ENCODE results near the gene NECTIN4.
A peak's percentile ranks its signal among the peaks of the same experiment; 100 is the strongest.

Gene NECTIN4

DNA sequence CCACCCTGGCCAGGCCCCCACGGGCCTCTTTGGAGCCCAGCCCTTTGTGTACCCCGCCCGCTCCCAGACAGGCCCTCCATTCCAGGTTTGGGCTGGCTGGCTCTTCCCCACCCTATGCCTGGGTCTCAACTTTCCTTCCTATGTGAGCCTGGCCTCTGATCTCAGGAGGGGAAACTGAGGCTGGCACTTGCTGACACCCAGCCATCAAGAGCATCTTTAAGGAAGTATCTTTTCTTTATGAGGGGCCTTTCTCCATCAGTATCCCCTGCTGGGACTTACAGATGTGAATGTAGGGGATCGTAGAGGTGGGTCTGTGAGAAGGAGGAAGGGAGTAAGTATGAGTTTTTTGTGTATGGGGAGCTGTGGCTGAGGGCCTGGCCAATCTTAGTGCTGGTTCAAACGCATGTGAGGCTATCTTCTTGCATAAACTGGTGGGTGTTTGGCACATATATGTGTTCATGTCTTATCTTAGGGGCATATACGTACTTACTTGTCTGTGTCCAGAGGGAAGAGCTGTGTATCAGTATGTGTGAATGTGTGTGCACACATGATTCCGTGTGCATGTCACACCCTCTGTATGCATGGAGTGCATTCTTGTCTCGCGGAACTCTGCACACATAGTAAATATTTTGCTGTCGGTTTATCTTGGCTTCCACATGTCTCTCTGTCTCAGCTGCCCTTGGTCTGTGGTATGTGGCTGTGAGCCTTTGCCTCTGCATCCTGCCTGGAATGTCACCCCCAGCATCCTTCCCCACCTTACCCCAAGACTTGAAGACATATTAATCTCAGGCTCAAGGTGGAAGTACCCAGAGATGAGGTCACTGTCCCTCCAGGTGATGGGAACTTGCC, 5.4 kb downstream of the NECTIN4 start:
- Mint-ChIP-seq H3K4me3 (no peak overlapping the region), H3K27ac (no peak overlapping the region), H3K27me3 (peaks cover 51% of the 10 kb centered on the region), H3K36me3 (no peaks in the 10 kb centered on the region), H3K4me1 (peaks cover 2% of the 10 kb centered on the region), H3K9me3 (no peaks in the 10 kb centered on the region)
- CTCF ChIA-PET: interaction anchor here (2.0 to 3.1 kb wide), 2 partner anchors 11 to 13 kb away, joined by 7 to 20 read pairs; no protein-coding TSS in a partner anchor
- no peak for DNase-seq

DNA sequence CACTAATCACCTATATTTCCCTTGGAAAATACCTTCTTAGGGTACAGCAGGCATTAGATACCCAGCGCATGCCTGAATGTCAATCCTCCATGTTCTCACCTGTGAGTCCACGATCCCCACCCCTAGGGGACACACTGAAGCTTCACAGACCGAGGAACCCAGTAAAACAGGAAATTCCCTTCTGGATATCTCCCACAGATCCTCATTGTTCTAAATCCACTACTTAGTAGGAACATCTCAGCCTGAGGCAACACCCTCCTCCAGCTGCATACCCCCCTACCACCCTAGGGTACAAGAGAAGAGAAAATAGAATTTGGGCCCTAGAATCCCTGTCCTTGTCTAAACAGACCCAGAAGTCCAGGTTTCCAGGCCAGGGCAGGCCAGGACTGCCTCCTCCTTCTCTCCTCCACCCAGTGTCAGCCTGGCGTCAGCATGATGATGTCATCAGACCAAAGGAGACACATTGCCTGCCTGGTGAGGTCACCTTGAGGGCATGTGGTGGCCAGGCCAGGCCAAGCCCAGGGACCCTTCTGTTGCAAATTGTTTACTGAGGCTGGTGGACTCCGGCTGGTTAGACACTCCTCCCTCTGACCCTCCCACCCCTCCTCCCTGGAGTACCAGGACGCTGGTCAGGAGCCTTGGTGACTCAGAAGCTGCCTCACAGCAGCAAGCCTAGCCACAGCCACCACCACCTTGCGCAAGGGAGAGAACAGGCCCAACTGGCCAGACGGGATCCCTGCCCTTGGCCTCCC, 6.2 kb downstream of the NECTIN4 start:
- Mint-ChIP-seq H3K4me1 (peaks cover 2% of the 10 kb centered on the region), H3K9me3 (no peaks in the 10 kb centered on the region), H3K36me3 (no peaks in the 10 kb centered on the region), H3K4me3 (no peak overlapping the region), H3K27me3 (peaks cover 52% of the 10 kb centered on the region), H3K27ac (no peak overlapping the region)
- CTCF ChIA-PET: interaction anchor here (1.1 kb wide), 1 partner anchor 13 kb away, joined by 3 read pairs; no protein-coding TSS in a partner anchor
- DNase-seq: no peak

DNA sequence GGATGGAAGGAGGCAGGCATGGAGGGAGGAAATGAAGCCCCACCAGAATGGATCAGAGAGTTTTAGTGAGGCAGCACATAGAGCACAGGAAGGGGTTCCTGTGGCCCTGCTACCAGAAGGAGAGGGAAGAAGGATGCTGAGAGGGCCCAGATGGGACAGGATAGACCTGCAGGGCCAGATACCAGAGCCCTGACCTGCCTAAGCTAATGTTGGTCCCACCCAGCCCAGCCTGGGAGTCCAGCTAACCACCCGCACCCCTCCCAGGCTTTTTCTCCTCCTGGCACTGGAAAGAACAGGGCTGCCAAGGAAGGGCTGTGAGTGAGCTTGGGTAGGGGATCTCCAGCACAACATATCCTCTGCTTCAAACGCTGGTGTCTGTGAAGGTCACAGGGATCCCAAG, 6.9 kb downstream of the NECTIN4 start:
- Mint-ChIP-seq H3K27ac (peak overlapping the region; percentile 20), H3K36me3 (no peaks in the 10 kb centered on the region), H3K4me3 (no peak overlapping the region)

DNA sequence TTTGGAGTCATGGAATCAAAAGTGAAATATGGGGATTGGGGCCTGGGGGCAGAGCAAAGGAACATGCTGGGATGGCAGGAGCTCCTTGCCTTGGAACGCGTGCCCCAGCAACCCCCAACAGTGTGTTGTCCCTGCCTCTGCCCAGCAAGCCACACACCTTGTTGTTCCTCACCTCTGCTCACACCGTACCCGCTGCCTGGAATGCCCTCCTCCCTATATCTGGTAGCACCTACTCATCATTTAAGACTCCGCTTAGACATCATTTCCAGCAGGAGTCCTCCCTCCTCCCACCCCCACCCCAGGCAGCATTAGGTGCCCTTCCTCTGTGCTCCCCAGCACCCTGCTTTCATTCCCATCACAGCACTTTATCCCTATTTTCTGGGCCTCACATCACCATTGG, 7.8 kb downstream of the NECTIN4 start:
- CTCF ChIA-PET: interaction anchor here (0.6 to 2.5 kb wide), 2 partner anchors 16 to 241 kb away, joined by 3 to 12 read pairs; partner anchors contain the start of gene KLHDC9
- H3K4me3 Mint-ChIP-seq: no peak overlapping the region
- no peak for DNase-seq
- H3K9me3 Mint-ChIP-seq: no peaks in the 10 kb centered on the region
- peaks cover 2% of the 10 kb centered on the region for H3K4me1 Mint-ChIP-seq
- H3K27ac Mint-ChIP-seq: no peak overlapping the region
- H3K36me3 Mint-ChIP-seq: no peaks in the 10 kb centered on the region
- H3K27me3 Mint-ChIP-seq: peaks cover 42% of the 10 kb centered on the region

More for the DNA sequence above, 6.9 kb downstream of the NECTIN4 start:
- CTCF ChIA-PET: interaction anchor here (1.1 to 2.5 kb wide), 2 partner anchors 12 to 15 kb away, joined by 3 to 12 read pairs; partner anchors contain the start of gene KLHDC9
- no peak for DNase-seq
- H3K27me3 Mint-ChIP-seq: peaks cover 50% of the 10 kb centered on the region
- H3K9me3 Mint-ChIP-seq: no peaks in the 10 kb centered on the region
- peaks cover 2% of the 10 kb centered on the region for H3K4me1 Mint-ChIP-seq

DNA sequence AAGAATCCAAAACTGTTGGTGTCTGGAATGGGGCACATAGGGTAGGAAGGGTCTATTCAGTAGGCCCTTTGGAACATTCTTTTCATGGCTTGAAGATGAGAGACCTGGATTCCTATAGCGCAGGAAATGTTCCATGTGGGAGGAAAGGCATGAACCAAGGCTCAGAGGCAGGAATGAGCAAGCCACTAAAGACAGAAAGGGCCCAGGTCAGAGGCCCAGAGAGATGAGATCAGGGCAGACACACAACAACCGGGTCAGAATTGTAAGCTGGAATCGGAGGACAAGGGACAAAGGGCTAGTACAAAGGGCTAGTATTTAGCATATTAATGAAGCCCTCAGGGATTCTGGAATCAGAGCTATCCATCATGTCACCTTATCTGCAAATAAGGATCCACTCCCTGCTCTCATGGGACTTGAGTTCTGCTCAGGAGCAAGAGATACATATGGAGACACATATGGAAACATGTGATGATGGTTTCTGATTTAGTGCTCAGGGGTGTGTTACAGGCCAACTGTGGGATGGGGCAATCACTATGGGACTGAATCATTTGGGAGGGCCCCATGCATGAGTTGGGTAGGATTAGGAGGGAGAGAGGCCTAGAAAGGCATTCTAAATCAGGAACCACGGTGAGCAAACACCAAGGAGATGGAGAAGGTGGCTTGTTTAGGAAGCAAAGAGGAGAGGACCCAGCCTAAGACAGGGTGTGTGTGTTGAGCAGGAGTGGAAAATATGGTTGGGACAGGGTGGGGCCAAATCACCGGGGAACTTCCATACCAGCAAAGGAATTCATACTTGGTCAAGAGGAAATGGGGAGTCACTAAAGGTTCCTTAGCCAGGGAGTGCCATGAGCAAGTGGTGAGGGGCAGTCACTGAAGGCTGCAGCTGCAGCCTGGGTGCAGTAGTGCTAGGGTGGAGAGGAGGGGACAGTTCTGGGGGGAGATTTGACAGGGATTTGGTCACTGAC, 8.6 kb downstream of the NECTIN4 start:
- peaks cover 37% of the 10 kb centered on the region for H3K27me3 Mint-ChIP-seq
- DNase-seq: no peak
- no peaks in the 10 kb centered on the region for H3K9me3 Mint-ChIP-seq
- no peaks in the 10 kb centered on the region for H3K36me3 Mint-ChIP-seq
- H3K4me3 Mint-ChIP-seq: no peak overlapping the region
- CTCF ChIA-PET: interaction anchor here (0.6 to 2.5 kb wide), 3 partner anchors 10 to 240 kb away, joined by 3 to 12 read pairs (median 5); partner anchors contain the start of gene KLHDC9
- H3K27ac Mint-ChIP-seq: no peak overlapping the region
- peaks cover 2% of the 10 kb centered on the region for H3K4me1 Mint-ChIP-seq

DNA sequence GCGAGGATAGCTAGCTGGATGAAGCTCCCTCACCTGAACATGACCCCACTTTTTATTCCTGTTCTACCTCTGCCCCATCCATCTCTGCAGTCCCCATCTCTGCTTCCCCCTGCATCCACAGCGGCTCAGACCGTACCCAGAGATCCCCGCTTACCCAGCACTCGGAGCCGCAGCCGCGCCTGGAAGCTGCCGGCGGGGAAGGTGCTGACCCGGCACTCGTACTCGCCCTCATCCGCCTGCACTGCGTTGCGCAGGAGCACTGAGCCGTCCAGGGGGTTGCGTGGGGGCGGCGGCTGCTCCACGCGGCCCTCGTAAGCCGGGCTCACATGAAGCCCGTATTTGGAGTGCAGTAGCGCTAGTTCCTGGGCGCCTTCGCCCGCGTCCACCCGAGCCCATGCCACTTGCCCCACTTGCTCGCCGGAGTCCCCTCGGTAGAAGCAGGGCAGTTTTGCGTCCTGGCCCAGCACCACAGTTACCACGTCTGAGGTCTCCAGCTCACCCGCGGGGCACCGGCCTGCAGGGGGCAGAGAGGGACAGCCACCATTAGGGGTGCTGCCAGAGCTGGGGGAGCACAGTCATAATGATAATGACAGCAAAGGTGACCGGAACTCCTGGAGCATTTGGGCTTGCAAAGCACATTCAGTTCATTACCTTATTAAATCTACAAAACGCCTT, 9.8 kb downstream of the NECTIN4 start:
- Mint-ChIP-seq H3K27ac (no peak overlapping the region), H3K36me3 (no peaks in the 10 kb centered on the region), H3K4me3 (no peak overlapping the region), H3K27me3 (peaks cover 26% of the 10 kb centered on the region), H3K9me3 (no peaks in the 10 kb centered on the region), H3K4me1 (peaks cover 2% of the 10 kb centered on the region)
- no peak for DNase-seq
- CTCF ChIA-PET: interaction anchor here (1.1 to 1.3 kb wide), 2 partner anchors 9 to 11 kb away, joined by 3 to 5 read pairs; no protein-coding TSS in a partner anchor

DNA sequence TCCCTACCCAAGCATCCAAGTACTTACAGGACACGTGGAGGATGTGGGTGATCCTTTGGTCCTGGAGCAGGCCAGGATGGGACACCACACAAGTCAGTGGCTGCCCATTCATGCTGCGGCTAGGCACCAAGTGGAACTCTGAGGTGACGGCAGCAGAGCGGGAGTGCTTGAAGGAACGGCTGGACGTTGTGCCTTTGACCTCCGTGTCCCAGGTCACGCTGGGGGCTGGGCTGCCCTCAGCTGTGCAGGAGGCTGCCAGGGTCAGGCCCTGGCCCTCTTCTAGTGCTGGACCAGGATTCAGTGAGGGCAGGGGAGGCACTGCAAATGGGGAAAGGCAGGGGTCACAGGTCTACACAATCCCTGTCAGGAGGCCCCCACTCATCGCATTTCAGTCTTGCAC, 11.9 kb downstream of the NECTIN4 start:
- CTCF ChIA-PET: interaction anchor here (1.4 kb wide), 1 partner anchor 18 kb away, joined by 5 read pairs; no protein-coding TSS in a partner anchor
- no peak for DNase-seq

DNA sequence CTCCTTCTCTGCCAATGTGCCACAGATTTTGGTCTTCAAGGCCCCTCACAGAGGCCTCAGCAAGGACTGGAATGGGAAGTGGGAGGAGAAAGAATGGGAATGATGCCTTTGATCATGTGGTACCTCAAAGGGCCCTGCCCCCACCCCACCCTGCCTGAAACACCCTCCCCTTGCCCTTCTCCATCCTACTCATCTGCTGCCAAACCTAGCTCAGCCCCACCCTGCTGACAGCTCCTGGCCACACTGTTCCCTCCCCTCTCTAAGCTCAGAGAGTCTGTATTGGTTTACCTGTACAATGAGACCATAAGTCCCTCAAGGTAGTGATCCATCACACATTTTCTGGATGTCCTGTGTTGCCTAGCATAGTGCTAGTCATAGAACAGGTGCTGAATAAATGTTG, 12.9 kb downstream of the NECTIN4 start:
- Mint-ChIP-seq H3K9me3 (no peaks in the 10 kb centered on the region), H3K4me3 (no peak overlapping the region), H3K36me3 (no peaks in the 10 kb centered on the region), H3K27ac (no peak overlapping the region), H3K27me3 (peaks cover 18% of the 10 kb centered on the region), H3K4me1 (peaks cover 22% of the 10 kb centered on the region)
- DNase-seq: no peak
- CTCF ChIA-PET: interaction anchor here (0.6 to 1.4 kb wide), 3 partner anchors 19 to 28 kb away, joined by 3 to 6 read pairs (median 5); no protein-coding TSS in a partner anchor

More for the DNA sequence above, 11.9 kb downstream of the NECTIN4 start:
- Mint-ChIP-seq H3K36me3 (no peaks in the 10 kb centered on the region), H3K9me3 (no peaks in the 10 kb centered on the region), H3K4me1 (peaks cover 13% of the 10 kb centered on the region), H3K27ac (no peak overlapping the region), H3K4me3 (no peak overlapping the region), H3K27me3 (peaks cover 18% of the 10 kb centered on the region)

DNA sequence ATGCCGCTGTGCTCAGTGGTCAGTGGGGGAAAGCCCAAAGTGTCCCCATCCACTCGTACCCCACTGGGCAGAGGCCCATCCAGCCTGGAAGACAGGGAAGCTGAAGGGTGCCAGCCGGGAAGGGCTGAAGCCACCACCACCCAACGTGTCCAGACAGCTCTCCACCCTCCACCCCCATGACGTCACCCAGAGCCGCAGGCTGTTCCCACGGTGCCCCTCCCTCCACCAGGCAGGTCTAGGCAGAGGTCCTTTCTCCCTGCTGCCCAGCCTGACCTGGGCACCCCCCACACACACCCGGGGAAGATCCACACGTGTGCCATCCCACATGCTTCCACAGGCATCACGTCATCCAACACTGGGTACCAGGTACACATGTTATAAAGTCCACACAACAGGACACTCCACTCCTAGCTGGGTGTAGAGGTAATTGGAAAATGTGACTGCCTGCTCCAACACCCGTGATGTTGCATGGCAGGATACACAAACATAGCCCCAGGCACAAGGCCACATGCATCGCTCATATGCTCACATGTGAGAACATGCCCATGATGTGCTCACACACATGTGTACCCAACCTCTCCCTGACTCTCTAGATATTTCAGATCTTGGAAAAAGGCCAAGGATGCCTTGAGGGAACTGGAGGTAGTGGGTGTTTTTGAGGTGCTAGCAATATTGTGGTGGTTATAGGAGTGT, 14.5 kb downstream of the NECTIN4 start:
- CTCF ChIA-PET: interaction anchor here (0.7 to 8.3 kb wide), 2 partner anchors 22 to 64 kb away, joined by 3 to 196 read pairs; partner anchors contain the start of gene KLHDC9
- H3K9me3 Mint-ChIP-seq: no peaks in the 10 kb centered on the region
- peaks cover 38% of the 10 kb centered on the region for H3K4me1 Mint-ChIP-seq
- no peak overlapping the region for H3K4me3 Mint-ChIP-seq
- H3K36me3 Mint-ChIP-seq: no peaks in the 10 kb centered on the region
- no peak for DNase-seq
- peaks cover 14% of the 10 kb centered on the region for H3K27me3 Mint-ChIP-seq
- H3K27ac Mint-ChIP-seq: no peak overlapping the region

DNA sequence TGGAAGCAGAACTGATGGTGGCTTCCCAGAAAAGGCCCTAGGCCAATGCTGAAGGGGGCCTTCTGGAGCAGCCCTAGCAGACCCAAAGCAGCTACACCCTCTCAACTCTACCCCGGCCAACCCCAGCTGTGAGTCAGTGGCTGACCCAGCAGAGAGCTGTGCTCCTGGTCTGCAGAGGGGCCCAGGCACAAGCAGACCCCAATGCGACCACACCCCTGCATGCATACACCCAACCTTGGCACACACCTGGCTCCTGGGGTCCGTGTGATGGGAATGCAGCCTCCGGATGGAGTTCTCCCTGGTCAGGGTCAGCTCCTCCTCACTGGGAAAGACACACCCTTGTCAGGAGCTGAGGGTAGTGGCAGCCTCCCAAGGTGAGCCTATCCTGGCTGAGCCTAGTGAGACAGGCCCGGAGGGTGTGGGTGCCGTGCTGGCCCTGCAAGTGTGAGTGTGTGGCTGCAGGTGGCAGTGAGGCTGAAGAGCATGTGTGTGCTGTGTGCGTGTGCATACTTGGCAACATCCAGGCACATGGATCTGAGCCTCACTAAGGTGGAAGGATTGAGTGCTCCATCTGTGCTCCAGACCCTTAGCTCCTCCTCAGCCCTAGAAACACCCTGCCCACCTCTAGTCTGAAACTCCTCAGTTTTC, 15.8 kb downstream of the NECTIN4 start:
- Mint-ChIP-seq H3K4me1 (peaks cover 37% of the 10 kb centered on the region), H3K27me3 (peaks cover 4% of the 10 kb centered on the region), H3K4me3 (no peak overlapping the region), H3K9me3 (no peaks in the 10 kb centered on the region), H3K27ac (no peak overlapping the region), H3K36me3 (peaks cover 10% of the 10 kb centered on the region)
- CTCF ChIA-PET: interaction anchor here (1.2 to 8.3 kb wide), 3 partner anchors 12 to 66 kb away, joined by 3 to 196 read pairs (median 20); partner anchors contain the start of gene KLHDC9
- DNase-seq: no peak

DNA sequence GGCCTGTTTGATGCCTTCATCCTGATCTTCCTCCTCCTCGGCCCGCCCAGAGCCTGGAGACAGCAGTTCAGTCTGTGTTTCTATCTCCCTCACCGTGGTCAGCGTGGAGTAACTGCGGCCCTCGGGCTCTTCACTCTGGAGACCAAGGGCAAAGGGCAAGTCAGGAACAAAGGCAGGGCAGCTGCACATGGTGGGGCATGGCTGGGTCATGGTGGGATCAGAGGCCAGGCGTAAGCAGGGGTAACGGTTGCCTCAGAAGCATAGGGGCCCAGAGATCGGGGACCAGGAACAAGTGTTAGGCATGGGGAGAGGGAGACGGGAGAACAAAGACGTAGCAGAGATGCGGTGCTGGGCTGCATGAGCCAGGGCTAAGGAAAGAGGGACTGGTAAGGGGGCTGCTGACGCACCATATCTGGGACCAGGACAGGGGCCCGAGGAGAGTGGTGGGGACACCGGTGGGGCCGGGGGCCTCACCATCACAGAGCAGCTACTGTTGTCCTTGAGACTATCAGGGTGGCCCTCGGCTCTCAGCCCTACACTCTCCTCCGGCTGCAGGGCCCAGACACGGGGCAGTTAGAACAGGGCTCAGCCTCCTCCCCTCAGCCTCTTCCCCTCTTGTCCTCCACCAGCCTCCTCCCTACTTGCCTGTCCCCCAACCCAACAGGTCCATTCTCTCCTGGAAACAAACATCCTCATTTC, 16.5 kb downstream of the NECTIN4 start:
- peaks cover 42% of the 10 kb centered on the region for H3K4me1 Mint-ChIP-seq
- CTCF ChIA-PET: interaction anchor here (1.2 to 8.3 kb wide), 5 partner anchors 13 to 85 kb away, joined by 3 to 196 read pairs (median 20); partner anchors contain the start of genes KLHDC9 and USF1

More for the DNA sequence above, 16.5 kb downstream of the NECTIN4 start:
- Mint-ChIP-seq H3K27ac (no peak overlapping the region), H3K27me3 (peaks cover 4% of the 10 kb centered on the region), H3K9me3 (no peaks in the 10 kb centered on the region), H3K36me3 (peaks cover 17% of the 10 kb centered on the region), H3K4me3 (no peak overlapping the region)
- DNase-seq: no peak

All from activated naive CD4-positive, alpha-beta T cell treated with anti-CD3 and anti-CD28 coated beads, Interleukin-2, amount 10 ng/mL, durations not matched to agents 7 days and 5 days (primary cell).